PFSK-1 (cell line): ENCODE results near the gene SLC24A4.

Source experiments
- SIN3A ChIP-seq: IDR thresholded peaks from 2 replicates; pipeline ENCODE4 v1.6.1; 2012; ENCODE audit warnings: mild to moderate bottlenecking, low read length, moderate library complexity, borderline replicate concordance; ENCODE audit not compliant: insufficient read depth
- TAF1 ChIP-seq: IDR thresholded peaks from 2 replicates; pipeline ENCODE4 v1.6.1; 2012; ENCODE audit warnings: low read length, control low read depth, borderline replicate concordance; ENCODE audit not compliant: insufficient read depth
- TF ChIP-seq, protein P1 (sequence below), 2 experiments: IDR thresholded peaks; 2 replicates each; pipeline versions ENCODE4 v1.6.1 to v1.8.0; 2011 to 2012; ENCODE audit warnings: low read depth in 2 of 2, low read length in 2 of 2, control low read depth in 1 of 2, inconsistent platforms in 1 of 2, mild to moderate bottlenecking in 1 of 2, moderate library complexity in 1 of 2; ENCODE audit not compliant: insufficient read depth in 1 of 2

DNA sequence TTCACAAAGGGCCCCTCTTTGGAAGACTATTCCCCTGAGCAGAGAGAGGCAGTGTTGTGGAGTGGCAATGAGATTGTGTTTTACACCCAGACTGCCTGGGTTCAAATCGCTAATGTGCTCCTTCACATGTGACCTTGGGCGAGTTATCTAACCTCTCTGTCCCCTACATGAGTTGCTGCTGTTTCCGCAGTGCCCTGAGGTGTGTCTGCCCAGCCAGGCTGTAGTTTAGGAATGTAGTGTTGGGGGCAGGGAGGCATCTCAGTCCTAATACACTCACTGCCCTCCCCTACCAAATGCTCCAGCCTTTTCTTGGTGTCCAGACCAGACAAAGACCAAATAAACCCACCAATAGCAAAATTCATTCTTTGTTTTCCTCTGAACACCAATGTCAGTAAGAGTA, 78.6 kb downstream of the SLC24A4 start:
- TF ChIP-seq, protein P1, sequence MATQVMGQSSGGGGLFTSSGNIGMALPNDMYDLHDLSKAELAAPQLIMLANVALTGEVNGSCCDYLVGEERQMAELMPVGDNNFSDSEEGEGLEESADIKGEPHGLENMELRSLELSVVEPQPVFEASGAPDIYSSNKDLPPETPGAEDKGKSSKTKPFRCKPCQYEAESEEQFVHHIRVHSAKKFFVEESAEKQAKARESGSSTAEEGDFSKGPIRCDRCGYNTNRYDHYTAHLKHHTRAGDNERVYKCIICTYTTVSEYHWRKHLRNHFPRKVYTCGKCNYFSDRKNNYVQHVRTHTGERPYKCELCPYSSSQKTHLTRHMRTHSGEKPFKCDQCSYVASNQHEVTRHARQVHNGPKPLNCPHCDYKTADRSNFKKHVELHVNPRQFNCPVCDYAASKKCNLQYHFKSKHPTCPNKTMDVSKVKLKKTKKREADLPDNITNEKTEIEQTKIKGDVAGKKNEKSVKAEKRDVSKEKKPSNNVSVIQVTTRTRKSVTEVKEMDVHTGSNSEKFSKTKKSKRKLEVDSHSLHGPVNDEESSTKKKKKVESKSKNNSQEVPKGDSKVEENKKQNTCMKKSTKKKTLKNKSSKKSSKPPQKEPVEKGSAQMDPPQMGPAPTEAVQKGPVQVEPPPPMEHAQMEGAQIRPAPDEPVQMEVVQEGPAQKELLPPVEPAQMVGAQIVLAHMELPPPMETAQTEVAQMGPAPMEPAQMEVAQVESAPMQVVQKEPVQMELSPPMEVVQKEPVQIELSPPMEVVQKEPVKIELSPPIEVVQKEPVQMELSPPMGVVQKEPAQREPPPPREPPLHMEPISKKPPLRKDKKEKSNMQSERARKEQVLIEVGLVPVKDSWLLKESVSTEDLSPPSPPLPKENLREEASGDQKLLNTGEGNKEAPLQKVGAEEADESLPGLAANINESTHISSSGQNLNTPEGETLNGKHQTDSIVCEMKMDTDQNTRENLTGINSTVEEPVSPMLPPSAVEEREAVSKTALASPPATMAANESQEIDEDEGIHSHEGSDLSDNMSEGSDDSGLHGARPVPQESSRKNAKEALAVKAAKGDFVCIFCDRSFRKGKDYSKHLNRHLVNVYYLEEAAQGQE (IDR thresholded peaks at IDR 0.05; ENCODE audit: insufficient read depth in 1 of 2, low read depth in 2 of 2, low read length in 2 of 2): no peak
- TF ChIP-seq SIN3A (no peak), TAF1 (no peak)
